ENCODE data around the gene RALGPS1. TPM values are rescaled to one million over a fixed set of nuclear protein-coding genes. Genes with fewer than 3 reads are reported as not detected.

The RALGPS1 gene
- polyA plus RNA-seq, 3 donors: 0.60 to 4.6 (median 1.3) TPM

GRCh38 chr9:126986506-126986951 is 71.9 kb downstream of the RALGPS1 start:
- Histone ChIP-seq H3K9ac (ENCODE audit: insufficient read depth, low read length, poor library complexity, severe bottlenecking) (no peak overlapping the region), H3K36me3 (replicated peaks in 1 of 2; ENCODE audit: control insufficient read depth in 1 of 2, insufficient read depth in 2 of 2, low read length in 2 of 2) (no peaks in the 10 kb centered on the region), H3K27me3 (ENCODE audit: control insufficient read depth in 2 of 2, insufficient read depth in 2 of 2, low read length in 2 of 2) (peaks cover 78 to 83% of the 10 kb centered on the region in 2 donors), H2AFZ (ENCODE audit: insufficient read depth, low read depth, low read length, poor library complexity, severe bottlenecking) (no peak overlapping the region), H3K4me3 (replicated peaks in 1 of 3; ENCODE audit: low read depth in 2 of 3, low read length in 3 of 3) (peak overlapping the region in 1 of 3 experiments; percentile 26), H3K9me3 (replicated peaks in 1 of 2; ENCODE audit: control insufficient read depth in 1 of 2, insufficient read depth in 1 of 2, low read length in 2 of 2) (peaks cover 8 to 47% of the 10 kb centered on the region in 2 donors), H3K27ac (ENCODE audit: low read depth in 1 of 2, low read length in 2 of 2) (no peak overlapping the region), H3K4me2 (replicated peaks; ENCODE audit: extremely low read depth, low read length, poor library complexity, severe bottlenecking) (peak overlapping the region; percentile 26), H3K4me1 (ENCODE audit: control insufficient read depth in 1 of 2, insufficient read depth in 2 of 2, low read length in 2 of 2) (peaks cover 19 to 27% of the 10 kb centered on the region in 2 donors), H3K79me2 (ENCODE audit: insufficient read depth, low read length) (no peaks in the 10 kb centered on the region), H4K20me1 (ENCODE audit: insufficient read depth, low read length) (peaks cover 12% of the 10 kb centered on the region)
- Mint-ChIP-seq H3K4me3 (peak overlapping the region in 1 of 2 donors; percentile 90), H3K36me3 (peaks cover 19 to 34% of the 10 kb centered on the region in 2 donors), H3K27ac (peak overlapping the region in 6 of 7 donors; percentile 25 to 83 (median 62)), H3K27me3 (ENCODE audit: low read depth in 3 of 3) (peaks cover 82 to 92% (median 87%) of the 10 kb centered on the region in 3 donors), H3K4me1 (peaks cover 28% of the 10 kb centered on the region), H3K9me3 (peaks cover 6 to 22% (median 17%) of the 10 kb centered on the region in 7 donors)
- no peak for TF ChIP-seq CTCF (IDR thresholded peaks at IDR 0.05)
- DNase-seq: peak in 1 of 3 donors; percentile 26
- WGBS (ENCODE audit: insufficient coverage): 94% methylated on average over 2 of the region's 2 CpGs
- intact Hi-C loops (cut with micrococcal nuclease): no loop called here

GRCh38 chr9:126988857-126989256 is 74.3 kb downstream of the RALGPS1 start:
- TF ChIP-seq CTCF (IDR thresholded peaks at IDR 0.05): no peak
- WGBS (ENCODE audit: insufficient coverage): 80% methylated on average over 1 of the region's 2 CpGs
- Mint-ChIP-seq H3K27ac (no peak overlapping the region), H3K9me3 (peaks cover 11 to 33% (median 25%) of the 10 kb centered on the region in 7 donors), H3K4me3 (peak overlapping the region in 1 of 2 donors; percentile 90), H3K4me1 (peaks cover 25% of the 10 kb centered on the region), H3K27me3 (ENCODE audit: low read depth in 3 of 3) (peaks cover 82 to 91% (median 86%) of the 10 kb centered on the region in 3 donors), H3K36me3 (peaks cover 31% of the 10 kb centered on the region in 2 donors)
- peaks cover 76 to 88% of the 10 kb centered on the region in 2 donors for H3K27me3 ChIP-seq (ENCODE audit: control insufficient read depth in 2 of 2, insufficient read depth in 2 of 2, low read length in 2 of 2)
- H2AFZ ChIP-seq (ENCODE audit: insufficient read depth, low read depth, low read length, poor library complexity, severe bottlenecking): no peak overlapping the region
- H3K9ac ChIP-seq (ENCODE audit: insufficient read depth, low read length, poor library complexity, severe bottlenecking): no peak overlapping the region
- H3K79me2 ChIP-seq (ENCODE audit: insufficient read depth, low read length): no peaks in the 10 kb centered on the region
- H3K4me3 ChIP-seq (replicated peaks in 1 of 3; ENCODE audit: low read depth in 2 of 3, low read length in 3 of 3): no peak overlapping the region
- H3K9me3 ChIP-seq (replicated peaks in 1 of 2; ENCODE audit: control insufficient read depth in 1 of 2, insufficient read depth in 1 of 2, low read length in 2 of 2): peaks cover 4 to 61% of the 10 kb centered on the region in 2 donors
- intact Hi-C loops (cut with micrococcal nuclease): no loop called here
- H3K27ac ChIP-seq (ENCODE audit: low read depth in 1 of 2, low read length in 2 of 2): no peak overlapping the region
- no peaks in the 10 kb centered on the region for H3K36me3 ChIP-seq (replicated peaks in 1 of 2; ENCODE audit: control insufficient read depth in 1 of 2, insufficient read depth in 2 of 2, low read length in 2 of 2)
- no peak overlapping the region for H3K4me2 ChIP-seq (replicated peaks; ENCODE audit: extremely low read depth, low read length, poor library complexity, severe bottlenecking)
- DNase-seq: no peak
- peaks cover 12% of the 10 kb centered on the region for H4K20me1 ChIP-seq (ENCODE audit: insufficient read depth, low read length)
- H3K4me1 ChIP-seq (ENCODE audit: control insufficient read depth in 1 of 2, insufficient read depth in 2 of 2, low read length in 2 of 2): peaks cover 19 to 21% of the 10 kb centered on the region in 2 donors

All from CD14-positive monocyte (primary cell).